ENCODE data around the gene FARS2.

DNA sequence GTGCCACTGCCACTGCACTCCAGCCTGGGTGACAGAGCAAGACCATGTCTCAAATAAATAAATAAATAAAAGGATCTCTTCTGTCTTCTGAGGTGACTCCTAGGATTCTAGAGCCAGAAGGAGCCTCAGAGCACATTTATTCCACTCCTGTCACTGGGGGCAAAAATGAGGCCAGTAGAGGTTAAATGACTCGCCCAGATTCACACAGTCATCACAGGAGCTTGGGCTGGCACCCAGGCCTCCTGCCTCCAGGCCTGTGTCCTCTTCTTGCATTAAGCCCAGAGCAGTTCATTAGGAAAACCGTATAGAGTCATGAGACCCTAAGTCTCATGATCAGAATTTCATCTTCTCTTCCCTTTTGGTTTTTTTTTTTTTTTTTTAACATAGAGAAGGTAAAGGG, 502.1 kb downstream of the FARS2 start:
- TF ChIP-seq POLR2A (IDR thresholded peaks at IDR 0.05) (no peak), CTCF (IDR thresholded peaks at IDR 0.05) (no peak), POLR2AphosphoS5 (IDR thresholded peaks at IDR 0.05) (no peak)
